Activated CD4-positive, alpha-beta T cell treated with anti-CD3 and anti-CD28 coated beads for 36 hours (primary cell): Measurements from ENCODE around the gene EIF2B4. TPM values are rescaled to one million over a fixed set of nuclear protein-coding genes. Genes with fewer than 3 reads are reported as not detected.
A peak's percentile ranks its signal among the peaks of the same experiment; 100 is the strongest.

Experiments used
- ATAC-seq: fragments of 200-7000 bp; cut with Tn5 transposase; one replicate; pipeline ENCODE4 v1.10.0; 2021; ENCODE audit warnings: mild to moderate bottlenecking, moderate library complexity
- CTCF ChIA-PET: fragments of 350-600 bp; sonication (Branson Sonifier 250); formaldehyde crosslinking; loops from one replicate; lab custom pipeline; 2021; ENCODE audit warnings: antibody characterized with exemption; lab: Charles Lee
- POLR2A ChIA-PET: fragments of 350-600 bp; sonication (Branson Sonifier 250); formaldehyde crosslinking; loops from one replicate; lab custom pipeline; 2021; ENCODE audit warnings: antibody characterized with exemption, inconsistent platforms; lab: Charles Lee
- DNase-seq: peaks from one replicate; pipeline ENCODE4 v3.0.0-alpha.2; 2020
- H3K27ac Mint-ChIP-seq: one replicate; pipeline ENCODE4 v1.8.0; 2021; ENCODE audit warnings: mixed read lengths
- H3K27me3 Mint-ChIP-seq: one replicate; pipeline ENCODE4 v1.8.0; 2021; ENCODE audit warnings: mixed read lengths
- H3K36me3 Mint-ChIP-seq: one replicate; pipeline ENCODE4 v1.8.0; 2021; ENCODE audit warnings: low read depth, mixed read lengths
- H3K4me1 Mint-ChIP-seq: one replicate; pipeline ENCODE4 v1.8.0; 2021; ENCODE audit warnings: mixed read lengths
- H3K4me3 Mint-ChIP-seq: one replicate; pipeline ENCODE4 v1.8.0; 2021; ENCODE audit warnings: mild to moderate bottlenecking, moderate library complexity, mixed read lengths
- H3K9me3 Mint-ChIP-seq: one replicate; pipeline ENCODE4 v1.8.0; 2021; ENCODE audit warnings: low read depth, mixed read lengths
- intact Hi-C, 2 experiments: fragments of 100-400 bp; cut with DNase I in 1 of 2; cut with micrococcal nuclease in 1 of 2; formaldehyde crosslinking; loops; one replicate each; pipeline versions ENCODE4 v1.14.2 to v1.15.1; 2022 to 2024; cut with DNase I, micrococcal nuclease
- total RNA-seq, 2 experiments: library from RNA; stranded (reverse); gene quantifications; one replicate each; pipeline ENCODE4 v1.2.3, GENCODE V29; 2021

The EIF2B4 gene
- 10 to 100 TPM; 31.0 to 39.2 TPM for total RNA-seq

GRCh38 chr2:27370026-27370815 is at the start of gene EIF2B4, which contains the start of gene SNX17:
EIF2B4 (minus strand) TSS chr2:27370338; CDS start chr2:27370314, 24 bp downstream.
SNX17 (plus strand) TSS chr2:27370616; CDS start chr2:27370744, 128 bp downstream.
- intact Hi-C loops, result loop anchor here (1.0 to 5.0 kb wide), 18 partner anchors 10 to 522 kb away; partner anchors contain the start of genes GTF3C2 (in 2 of the 2), IFT172 (in 2 of the 2), MPV17 (in 2 of the 2) and NRBP1 (in 2 of the 2)
- DNase-seq (peak; percentile 99), ATAC-seq (peak; percentile 95)
- POLR2A ChIA-PET, result interaction anchor here (0.5 to 1.6 kb wide), 3 partner anchors 14 to 883 kb away, joined by 3 to 10 read pairs (median 10); partner anchors contain the start of gene GTF3C2
- peak within 1 kb of the TSS; percentile 90 for H3K4me3 Mint-ChIP-seq
- CTCF ChIA-PET, result interaction anchor here (0.5 to 2.9 kb wide), 12 partner anchors 10 to 313 kb away, joined by 3 to 18 read pairs (median 4); partner anchors contain the start of genes PPM1G, SLC4A1AP and ZNF513
- peaks cover 39% of the 10 kb centered on the region for H3K4me1 Mint-ChIP-seq
- no peaks in the 10 kb centered on the region for H3K27me3 Mint-ChIP-seq
- H3K9me3 Mint-ChIP-seq, result no peaks in the 10 kb centered on the region
- peaks cover 50% of the 10 kb centered on the region for H3K36me3 Mint-ChIP-seq
- peak within 1 kb of the TSS; percentile 95 for H3K27ac Mint-ChIP-seq

- Mint-ChIP-seq H3K4me1 (no peaks in the 10 kb centered on the region), H3K9me3 (no peaks in the 10 kb centered on the region), H3K27me3 (no peaks in the 10 kb centered on the region), H3K27ac (no peak overlapping the region), H3K36me3 (no peaks in the 10 kb centered on the region), H3K4me3 (no peak overlapping the region)
- ATAC-seq (no peak), DNase-seq (no peak)
- intact Hi-C loops, result no loop called here
- ChIA-PET POLR2A (no interaction called here), CTCF (interaction anchor here (1.0 kb wide), 1 partner anchor 268 kb away, joined by 3 read pairs; no protein-coding TSS in a partner anchor)
These were observed 46.0 kb upstream of the EIF2B4 start for GRCh38 chr2:27416151-27416550.

- H3K9me3 Mint-ChIP-seq, result no peaks in the 10 kb centered on the region
- no peaks in the 10 kb centered on the region for H3K27me3 Mint-ChIP-seq
- POLR2A ChIA-PET, result no interaction called here
- H3K27ac Mint-ChIP-seq, result no peak overlapping the region
- no peak for ATAC-seq
- peaks cover 5% of the 10 kb centered on the region for H3K36me3 Mint-ChIP-seq
- CTCF ChIA-PET, result no interaction called here
- no peak for DNase-seq
- H3K4me1 Mint-ChIP-seq, result peaks cover 12% of the 10 kb centered on the region
- no peak overlapping the region for H3K4me3 Mint-ChIP-seq
- intact Hi-C loops, result no loop called here
These were observed 42.4 kb upstream of the EIF2B4 start for GRCh38 chr2:27412419-27413152.

- Mint-ChIP-seq H3K27me3 (no peaks in the 10 kb centered on the region), H3K4me3 (peak within 1 kb of the TSS; percentile 84), H3K9me3 (no peaks in the 10 kb centered on the region), H3K27ac (peak within 1 kb of the TSS; percentile 88), H3K36me3 (peaks cover 20% of the 10 kb centered on the region), H3K4me1 (peaks cover 35% of the 10 kb centered on the region)
- ATAC-seq (peak; percentile 96), DNase-seq (peak; percentile 98)
- POLR2A ChIA-PET, result interaction anchor here (0.9 to 2.3 kb wide), 5 partner anchors 19 to 274 kb away, joined by 3 to 15 read pairs (median 3); partner anchors contain the start of gene NRBP1
- intact Hi-C loops, result loop anchor here (1.0 to 2.0 kb wide), 21 partner anchors 19 to 482 kb away; partner anchors contain the start of genes EIF2B4 (in 2 of the 2), IFT172 (in 2 of the 2), NRBP1 (in 2 of the 2) and SNX17 (in 2 of the 2)
- CTCF ChIA-PET, result interaction anchor here (0.6 to 3.5 kb wide), 8 partner anchors 15 to 274 kb away, joined by 3 to 31 read pairs (median 4); partner anchors contain the start of gene NRBP1
These were observed 39.4 kb upstream of the EIF2B4 start, which contains the start of gene PPM1G for GRCh38 chr2:27409321-27410073. PPM1G (minus strand) TSS chr2:27409591; CDS start chr2:27409422, 169 bp downstream.

GRCh38 chr2:27408601-27409320 is 38.6 kb upstream of the EIF2B4 start:
- Mint-ChIP-seq H3K4me1 (peaks cover 38% of the 10 kb centered on the region), H3K27me3 (no peaks in the 10 kb centered on the region), H3K27ac (peak overlapping the region; percentile 65), H3K4me3 (peak overlapping the region; percentile 84), H3K36me3 (peaks cover 20% of the 10 kb centered on the region), H3K9me3 (no peaks in the 10 kb centered on the region)
- ChIA-PET POLR2A (interaction anchor here (1.2 to 2.3 kb wide), 2 partner anchors 20 to 69 kb away, joined by 5 to 15 read pairs; partner anchors contain the start of gene NRBP1), CTCF (interaction anchor here (1.0 to 3.5 kb wide), 5 partner anchors 15 to 274 kb away, joined by 3 to 31 read pairs (median 8); partner anchors contain the start of gene NRBP1)
- peak; percentile 49 for DNase-seq
- ATAC-seq, result peak; percentile 9
- intact Hi-C loops, result loop anchor here (1.0 to 2.0 kb wide), 21 partner anchors 20 to 483 kb away; partner anchors contain the start of genes EIF2B4 (in 2 of the 2), IFT172 (in 2 of the 2), NRBP1 (in 2 of the 2) and SNX17 (in 2 of the 2)

GRCh38 chr2:27407798-27408491 is 37.8 kb upstream of the EIF2B4 start:
- intact Hi-C loops, result loop anchor here (2.0 kb wide), 5 partner anchors 21 to 231 kb away; partner anchors contain the start of genes EIF2B4 (in 1 of the 2), IFT172 (in 1 of the 2), NRBP1 (in 1 of the 2) and SNX17 (in 1 of the 2)

GRCh38 chr2:27400348-27401135 is 30.4 kb upstream of the EIF2B4 start:
- Mint-ChIP-seq H3K27me3 (no peaks in the 10 kb centered on the region), H3K4me1 (peaks cover 39% of the 10 kb centered on the region), H3K27ac (peak overlapping the region; percentile 38), H3K4me3 (no peak overlapping the region), H3K36me3 (peaks cover 28% of the 10 kb centered on the region), H3K9me3 (no peaks in the 10 kb centered on the region)
- DNase-seq (no peak), ATAC-seq (no peak)
- intact Hi-C loops, result no loop called here
- ChIA-PET CTCF (interaction anchor here (0.6 to 1.3 kb wide), 2 partner anchors 10 to 15 kb away, joined by 4 read pairs; no protein-coding TSS in a partner anchor), POLR2A (no interaction called here)

More at GRCh38 chr2:27407798-27408491, 37.8 kb upstream of the EIF2B4 start:
- H3K9me3 Mint-ChIP-seq, result no peaks in the 10 kb centered on the region
- H3K4me1 Mint-ChIP-seq, result peaks cover 43% of the 10 kb centered on the region
- ChIA-PET CTCF (interaction anchor here (1.3 to 3.5 kb wide), 3 partner anchors 22 to 38 kb away, joined by 5 to 31 read pairs (median 5); partner anchors contain the start of genes NRBP1 and ZNF513), POLR2A (no interaction called here)
- H3K27me3 Mint-ChIP-seq, result no peaks in the 10 kb centered on the region
- peak overlapping the region; percentile 58 for H3K27ac Mint-ChIP-seq
- H3K36me3 Mint-ChIP-seq, result peaks cover 23% of the 10 kb centered on the region
- no peak for ATAC-seq
- no peak for DNase-seq
- H3K4me3 Mint-ChIP-seq, result peak overlapping the region; percentile 84

- peaks cover 32% of the 10 kb centered on the region for H3K4me1 Mint-ChIP-seq
- ChIA-PET POLR2A (no interaction called here), CTCF (no interaction called here)
- ATAC-seq (no peak), DNase-seq (no peak)
- H3K27me3 Mint-ChIP-seq, result no peaks in the 10 kb centered on the region
- intact Hi-C loops, result no loop called here
- peak overlapping the region; percentile 68 for H3K27ac Mint-ChIP-seq
- no peak overlapping the region for H3K4me3 Mint-ChIP-seq
- H3K9me3 Mint-ChIP-seq, result no peaks in the 10 kb centered on the region
- H3K36me3 Mint-ChIP-seq, result peaks cover 24% of the 10 kb centered on the region
These were observed 28.8 kb upstream of the EIF2B4 start for GRCh38 chr2:27398962-27399361.
